Ureter (tissue), 1 donor: ENCODE measurements around the gene RAB2B. TPM values are rescaled to one million over a fixed set of nuclear protein-coding genes. Genes with fewer than 3 reads are reported as not detected.

Experiments
- DNase-seq: peaks from one replicate; pipeline ENCODE4 v3.0.0-alpha.2; 2020; ENCODE audit warnings: low spot score
- total RNA-seq: library from RNA; stranded (reverse); gene quantifications from one replicate; pipeline ENCODE4 v1.2.4, GENCODE V29; 2023
- donor health status: DM: yes; HTN: yes; CAD: no.

Gene RAB2B
- 33.6 TPM for total RNA-seq

- peak; percentile 97 for DNase-seq
Observed at GRCh38 chr14:21476925-21477681, at the start of gene RAB2B, which contains the start of gene TOX4. Gene RAB2B (minus strand): TSS chr14:21476959. CDS start chr14:21476872, 87 bp downstream. Gene TOX4 (plus strand): TSS chr14:21477195. CDS start chr14:21477279, 84 bp downstream.

- peak; percentile 73 for DNase-seq
Observed at GRCh38 chr14:21525962-21526671, 49.4 kb upstream of the RAB2B start, which contains the start of gene SALL2. Gene SALL2 (minus strand): TSS chr14:21526346. CDS start chr14:21526127, 219 bp downstream.

- DNase-seq, result no peak
Observed at GRCh38 chr14:21525571-21525961, 48.8 kb upstream of the RAB2B start.

- no peak for DNase-seq
Observed at GRCh38 chr14:21524575-21525490, 48.1 kb upstream of the RAB2B start.

GRCh38 chr14:21523203-21523602 is 46.4 kb upstream of the RAB2B start:
- no peak for DNase-seq

- no peak for DNase-seq
Observed at GRCh38 chr14:21521501-21521900, 44.7 kb upstream of the RAB2B start.

- no peak for DNase-seq
Observed at GRCh38 chr14:21520767-21521166, 44.0 kb upstream of the RAB2B start.

GRCh38 chr14:21518725-21519124 is 42.0 kb upstream of the RAB2B start:
- DNase-seq, result no peak

GRCh38 chr14:21514341-21514740 is 37.6 kb upstream of the RAB2B start:
- no peak for DNase-seq

- DNase-seq, result peak; percentile 97
Observed at GRCh38 chr14:21510735-21511657, 34.2 kb upstream of the RAB2B start, which contains the start of gene METTL3. Gene METTL3 (minus strand): TSS chr14:21511340. CDS start chr14:21511223, 117 bp downstream.

- DNase-seq, result no peak
Observed at GRCh38 chr14:21509432-21510143, 32.8 kb upstream of the RAB2B start.

GRCh38 chr14:21506557-21506956 is 29.8 kb upstream of the RAB2B start:
- DNase-seq, result no peak

- DNase-seq, result no peak
Observed at GRCh38 chr14:21505012-21505553, 28.3 kb upstream of the RAB2B start.

GRCh38 chr14:21503376-21503775 is 26.6 kb upstream of the RAB2B start:
- no peak for DNase-seq

GRCh38 chr14:21501568-21501967 is 24.8 kb upstream of the RAB2B start:
- DNase-seq, result no peak

- DNase-seq, result no peak
Observed at GRCh38 chr14:21498540-21499526, 22.1 kb upstream of the RAB2B start.

GRCh38 chr14:21496453-21496852 is 19.7 kb upstream of the RAB2B start:
- DNase-seq, result no peak
